ENCODE data around the gene CERS2. TPM values are rescaled to one million over a fixed set of nuclear protein-coding genes. Genes with fewer than 3 reads are reported as not detected.

Gene CERS2
- total and polyA plus RNA-seq, 4 donors = 155 to 308 (median 216) TPM

- Histone ChIP-seq H3K27ac (ENCODE audit: low read depth in 1 of 2, low read length in 1 of 2) (no peak overlapping the region), H3K4me1 (ENCODE audit: control insufficient read depth in 5 of 5, insufficient read depth in 5 of 5, low read length in 5 of 5) (no peaks in the 10 kb centered on the region), H3K9me3 (ENCODE audit: control insufficient read depth in 4 of 4, insufficient read depth in 3 of 4, low read length in 3 of 4) (no peaks in the 10 kb centered on the region), H3K4me3 (no peak overlapping the region), H3K36me3 (ENCODE audit: control insufficient read depth in 4 of 4, insufficient read depth in 4 of 4, low read length in 4 of 4) (peaks cover 3 to 24% (median 11%) of the 10 kb centered on the region in 4 donors), H3K27me3 (ENCODE audit: control insufficient read depth in 3 of 3, insufficient read depth in 3 of 3, low read length in 2 of 3) (no peaks in the 10 kb centered on the region), H3K9ac (ENCODE audit: insufficient read depth in 1 of 2, low read length in 2 of 2) (no peak overlapping the region)
- TF ChIP-seq, protein P1, sequence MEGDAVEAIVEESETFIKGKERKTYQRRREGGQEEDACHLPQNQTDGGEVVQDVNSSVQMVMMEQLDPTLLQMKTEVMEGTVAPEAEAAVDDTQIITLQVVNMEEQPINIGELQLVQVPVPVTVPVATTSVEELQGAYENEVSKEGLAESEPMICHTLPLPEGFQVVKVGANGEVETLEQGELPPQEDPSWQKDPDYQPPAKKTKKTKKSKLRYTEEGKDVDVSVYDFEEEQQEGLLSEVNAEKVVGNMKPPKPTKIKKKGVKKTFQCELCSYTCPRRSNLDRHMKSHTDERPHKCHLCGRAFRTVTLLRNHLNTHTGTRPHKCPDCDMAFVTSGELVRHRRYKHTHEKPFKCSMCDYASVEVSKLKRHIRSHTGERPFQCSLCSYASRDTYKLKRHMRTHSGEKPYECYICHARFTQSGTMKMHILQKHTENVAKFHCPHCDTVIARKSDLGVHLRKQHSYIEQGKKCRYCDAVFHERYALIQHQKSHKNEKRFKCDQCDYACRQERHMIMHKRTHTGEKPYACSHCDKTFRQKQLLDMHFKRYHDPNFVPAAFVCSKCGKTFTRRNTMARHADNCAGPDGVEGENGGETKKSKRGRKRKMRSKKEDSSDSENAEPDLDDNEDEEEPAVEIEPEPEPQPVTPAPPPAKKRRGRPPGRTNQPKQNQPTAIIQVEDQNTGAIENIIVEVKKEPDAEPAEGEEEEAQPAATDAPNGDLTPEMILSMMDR (IDR thresholded peaks at IDR 0.05; ENCODE audit: control extremely low read depth, extremely low read depth) = no peak
- ATAC-seq (ENCODE audit: insufficient read depth, low FRiP score) (no peak), DNase-seq (no peak)
- WGBS, 2 donors = 83 to 86% methylated on average over 3 of the region's 3 CpGs
These were observed 19.6 kb upstream of the CERS2 start for GRCh38 chr1:150994248-150994647.

DNA sequence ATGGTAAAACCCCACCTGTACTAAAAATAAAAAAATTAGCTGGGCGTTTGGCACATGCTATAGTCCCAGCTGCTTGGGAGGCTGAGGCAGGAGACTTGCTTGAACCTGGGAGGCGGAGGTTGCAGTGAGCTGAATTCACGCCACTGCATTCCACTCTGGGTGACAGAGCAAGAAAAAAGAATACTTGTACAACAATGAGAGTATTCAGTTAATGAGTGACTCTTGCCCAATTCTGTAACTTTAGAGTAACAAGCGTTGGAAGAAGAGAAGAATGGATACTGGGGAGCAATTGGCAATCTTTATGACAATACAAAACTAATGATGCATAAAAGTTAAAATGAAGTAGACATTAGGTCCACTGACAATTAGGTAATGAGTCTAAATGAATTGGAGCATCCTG is 18.0 kb upstream of the CERS2 start:
- H3K4me3 ChIP-seq = no peak overlapping the region
- H3K9me3 ChIP-seq (ENCODE audit: control insufficient read depth in 4 of 4, insufficient read depth in 3 of 4, low read length in 3 of 4) = no peaks in the 10 kb centered on the region
- H3K36me3 ChIP-seq (ENCODE audit: control insufficient read depth in 4 of 4, insufficient read depth in 4 of 4, low read length in 4 of 4) = peaks cover 0 to 8% (median 3%) of the 10 kb centered on the region in 4 donors
- TF ChIP-seq, protein P1 (IDR thresholded peaks at IDR 0.05; ENCODE audit: control extremely low read depth, extremely low read depth) = no peak
- no peak overlapping the region for H3K27ac ChIP-seq (ENCODE audit: low read depth in 1 of 2, low read length in 1 of 2)
- ATAC-seq (ENCODE audit: insufficient read depth, low FRiP score) (no peak), DNase-seq (no peak)
- no peaks in the 10 kb centered on the region for H3K4me1 ChIP-seq (ENCODE audit: control insufficient read depth in 5 of 5, insufficient read depth in 5 of 5, low read length in 5 of 5)
- H3K27me3 ChIP-seq (ENCODE audit: control insufficient read depth in 3 of 3, insufficient read depth in 3 of 3, low read length in 2 of 3) = no peaks in the 10 kb centered on the region
- WGBS, 2 donors = 71 to 79% methylated on average over 4 of the region's 4 CpGs
- no peak overlapping the region for H3K9ac ChIP-seq (ENCODE audit: insufficient read depth in 1 of 2, low read length in 2 of 2)

GRCh38 chr1:150987924-150988323 is 13.3 kb upstream of the CERS2 start:
- Histone ChIP-seq H3K9me3 (ENCODE audit: control insufficient read depth in 4 of 4, insufficient read depth in 3 of 4, low read length in 3 of 4) (no peaks in the 10 kb centered on the region), H3K4me1 (ENCODE audit: control insufficient read depth in 5 of 5, insufficient read depth in 5 of 5, low read length in 5 of 5) (peaks cover 0 to 1% (median 0%) of the 10 kb centered on the region in 5 donors), H3K27me3 (ENCODE audit: control insufficient read depth in 3 of 3, insufficient read depth in 3 of 3, low read length in 2 of 3) (no peaks in the 10 kb centered on the region), H3K27ac (ENCODE audit: low read depth in 1 of 2, low read length in 1 of 2) (no peak overlapping the region), H3K4me3 (no peak overlapping the region), H3K9ac (ENCODE audit: insufficient read depth in 1 of 2, low read length in 2 of 2) (no peak overlapping the region), H3K36me3 (ENCODE audit: control insufficient read depth in 4 of 4, insufficient read depth in 4 of 4, low read length in 4 of 4) (no peaks in the 10 kb centered on the region)
- ATAC-seq (ENCODE audit: insufficient read depth, low FRiP score) = no peak
- TF ChIP-seq, protein P1 (IDR thresholded peaks at IDR 0.05; ENCODE audit: control extremely low read depth, extremely low read depth) = no peak
- 84 to 89% methylated on average over 7 of the region's 7 CpGs for WGBS, 2 donors
- no peak for DNase-seq

- no peak overlapping the region for H3K9ac ChIP-seq (ENCODE audit: insufficient read depth in 1 of 2, low read length in 2 of 2)
- TF ChIP-seq, protein P1 (IDR thresholded peaks at IDR 0.05; ENCODE audit: control extremely low read depth, extremely low read depth) = no peak
- no peak for DNase-seq
- H3K36me3 ChIP-seq (ENCODE audit: control insufficient read depth in 4 of 4, insufficient read depth in 4 of 4, low read length in 4 of 4) = no peaks in the 10 kb centered on the region
- no peaks in the 10 kb centered on the region for H3K27me3 ChIP-seq (ENCODE audit: control insufficient read depth in 3 of 3, insufficient read depth in 3 of 3, low read length in 2 of 3)
- no peak overlapping the region for H3K27ac ChIP-seq (ENCODE audit: low read depth in 1 of 2, low read length in 1 of 2)
- no peak overlapping the region for H3K4me3 ChIP-seq
- H3K9me3 ChIP-seq (ENCODE audit: control insufficient read depth in 4 of 4, insufficient read depth in 3 of 4, low read length in 3 of 4) = no peaks in the 10 kb centered on the region
- H3K4me1 ChIP-seq (ENCODE audit: control insufficient read depth in 5 of 5, insufficient read depth in 5 of 5, low read length in 5 of 5) = peaks cover 0 to 15% (median 2%) of the 10 kb centered on the region in 5 donors
- ATAC-seq (ENCODE audit: insufficient read depth, low FRiP score) = no peak
- 94 to 96% methylated on average over 2 of the region's 2 CpGs for WGBS, 2 donors
These were observed 10.7 kb upstream of the CERS2 start for GRCh38 chr1:150985179-150985825.
